Islet of Langerhans (tissue), 1 donor: Measurements from ENCODE around the gene BMPER.

Experiments used
- FAIRE-seq: peaks from one replicate; lab custom pipeline; 2011; peaks lifted over from hg19 to GRCh38; lab: Jason Lieb, UNC

The BMPER gene

DNA sequence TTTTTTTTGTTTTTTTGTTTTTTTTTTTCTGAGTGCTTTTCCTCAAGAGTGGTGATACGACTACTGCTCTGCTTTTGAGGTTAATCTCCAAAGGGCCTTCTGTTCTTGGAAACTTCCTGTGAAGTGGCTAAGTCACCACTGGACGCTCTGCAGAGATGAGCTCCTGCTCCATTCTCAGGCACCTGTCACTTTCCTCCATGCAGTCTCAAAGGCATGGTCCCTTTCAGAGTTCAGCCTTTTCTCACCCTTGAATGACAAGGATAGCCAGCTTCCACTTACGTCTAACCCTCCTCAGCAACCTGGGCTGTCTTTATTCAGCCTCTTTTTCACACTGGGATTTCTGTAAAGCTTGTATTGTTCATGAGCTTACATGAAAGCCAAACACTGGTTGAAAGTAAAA is 65.8 kb downstream of the BMPER start:
- no peak for FAIRE-seq

DNA sequence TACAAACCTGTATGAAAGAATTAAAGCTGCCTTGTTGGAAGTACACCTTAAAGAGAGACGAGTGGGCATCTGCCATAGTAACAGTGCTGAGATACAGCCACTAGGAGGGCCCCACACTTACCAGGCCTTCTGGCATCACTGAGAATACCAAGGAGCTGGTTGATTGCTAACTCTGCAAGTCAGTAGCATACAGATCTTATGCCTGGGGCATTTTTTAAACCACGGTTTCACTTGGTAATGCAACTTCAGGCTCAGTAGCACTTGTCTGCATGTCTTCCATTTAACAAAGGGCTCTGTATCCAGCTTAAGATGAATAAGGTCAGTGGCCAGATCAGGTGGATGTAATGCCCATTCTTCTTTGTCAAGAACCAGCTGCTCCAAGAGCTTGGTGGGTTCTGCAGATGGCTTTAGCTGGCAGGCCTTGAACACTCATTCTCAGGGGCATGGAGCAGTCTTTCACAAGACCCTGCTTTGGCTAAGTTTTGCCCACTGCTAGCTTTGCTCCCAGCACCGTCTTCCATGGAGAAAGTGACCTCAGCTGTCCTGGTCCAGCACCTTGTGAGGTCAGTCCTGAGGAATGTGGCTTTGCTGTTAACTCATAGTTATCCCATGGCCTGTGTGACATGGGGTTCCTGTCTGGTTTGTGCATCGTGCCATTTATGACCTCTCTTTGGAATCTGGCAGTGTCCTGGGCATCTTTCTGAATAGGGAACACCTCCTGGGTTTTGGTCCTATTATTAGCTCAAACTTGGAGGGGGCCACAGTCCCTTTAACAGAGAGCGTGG is 68.1 kb downstream of the BMPER start:
- FAIRE-seq = no peak

DNA sequence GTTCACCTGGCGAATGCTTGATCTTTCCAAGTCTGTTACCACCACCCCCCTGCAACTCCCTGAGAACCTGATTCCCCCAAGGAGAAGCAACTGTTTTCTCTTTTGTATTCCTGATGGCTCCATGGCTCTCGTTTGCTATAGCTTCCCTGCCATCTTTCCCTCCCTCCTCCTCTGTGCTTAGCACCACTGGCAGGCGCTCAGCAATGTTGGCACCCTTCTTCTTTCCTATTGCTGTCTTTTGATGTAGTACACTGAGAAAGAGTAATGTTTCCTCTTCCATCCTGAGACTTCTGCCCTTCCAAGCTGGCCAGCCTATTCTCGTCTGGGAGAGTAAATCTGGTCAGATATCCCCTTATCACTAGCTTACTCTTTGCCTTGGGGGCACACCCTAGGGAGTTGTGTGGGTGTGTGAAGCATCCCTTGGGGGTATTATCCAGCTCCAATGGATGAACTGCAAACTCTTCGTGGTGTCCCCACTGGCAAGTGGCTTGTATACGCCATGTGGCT is 74.0 kb downstream of the BMPER start:
- no peak for FAIRE-seq

DNA sequence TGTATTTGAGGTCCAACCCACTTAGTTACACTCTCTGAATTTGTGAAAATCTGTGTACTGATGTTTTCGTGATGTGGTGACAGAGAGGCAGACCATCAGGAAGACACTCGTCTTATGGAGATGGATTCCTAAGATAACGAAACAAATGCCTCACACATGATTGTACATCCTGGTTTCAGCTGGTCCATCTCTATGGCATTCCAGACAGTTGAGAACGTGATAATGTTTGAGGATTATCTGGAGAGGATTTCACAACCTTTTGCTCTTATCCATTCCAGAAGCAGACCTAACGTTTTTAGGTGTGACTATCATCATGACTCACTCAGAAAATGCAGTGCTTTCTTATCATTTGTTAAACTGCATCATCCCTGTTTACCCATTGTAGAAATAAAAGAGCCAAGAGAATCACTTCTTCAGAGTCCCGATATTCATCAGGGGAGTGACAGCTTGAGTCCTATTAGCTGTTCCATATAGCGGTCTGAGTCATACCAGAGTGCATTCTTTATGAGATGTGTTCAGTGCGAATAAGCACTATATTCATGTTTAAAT is 74.5 kb downstream of the BMPER start:
- FAIRE-seq = no peak

DNA sequence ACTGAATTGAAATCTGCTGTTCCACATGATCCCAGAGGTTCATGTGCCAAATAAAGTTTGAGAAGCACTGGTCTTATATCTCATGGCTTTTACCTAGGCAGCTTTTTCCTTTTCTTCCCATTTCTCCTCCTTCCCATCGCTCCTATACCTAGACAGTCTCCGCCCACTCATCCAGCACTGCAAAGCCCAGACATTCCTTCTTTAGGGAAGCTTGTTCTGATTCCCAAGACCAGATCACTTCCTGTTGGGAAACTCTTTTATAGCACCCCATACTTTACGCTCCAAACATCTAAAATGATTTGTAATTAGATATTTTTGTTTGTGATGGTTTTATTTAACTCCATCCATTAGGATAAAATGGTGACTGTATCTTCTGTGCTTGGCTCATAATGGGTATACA is 75.9 kb downstream of the BMPER start:
- FAIRE-seq = no peak

DNA sequence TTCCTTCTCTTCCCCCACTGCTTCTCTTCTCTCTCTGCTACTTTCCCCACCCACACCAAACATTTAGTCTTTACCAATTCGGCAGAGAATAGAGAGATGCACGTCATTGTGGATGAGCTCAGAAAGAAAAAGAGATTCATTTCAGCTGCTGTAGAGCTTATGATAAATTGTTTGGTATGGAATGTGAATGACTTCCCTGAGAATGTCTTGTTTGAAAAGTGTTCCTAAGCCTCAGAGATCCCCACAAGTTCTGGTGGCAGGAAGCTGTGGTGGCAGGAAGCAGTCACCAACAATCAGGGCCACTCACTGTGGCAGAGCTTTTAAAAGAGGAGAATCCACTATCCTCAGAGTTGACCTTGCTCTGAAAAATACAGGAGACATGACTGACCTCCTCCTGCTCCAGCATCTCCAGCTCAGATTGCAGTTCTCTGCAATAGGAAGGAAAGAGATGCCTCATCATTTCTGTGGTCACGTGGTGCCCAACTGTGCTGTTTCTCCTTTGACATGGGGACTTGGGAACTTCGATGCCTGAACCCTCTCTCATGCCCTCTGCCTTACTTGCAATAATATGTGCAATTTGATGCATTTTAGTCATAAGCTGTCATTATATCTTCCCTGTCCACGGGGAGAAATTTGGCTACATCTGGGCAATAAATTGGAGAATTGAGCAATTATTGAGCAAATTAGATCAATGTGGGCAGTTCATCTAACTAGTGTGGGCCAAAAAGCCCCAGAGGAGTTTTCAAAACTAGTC is 76.5 kb downstream of the BMPER start:
- no peak for FAIRE-seq

DNA sequence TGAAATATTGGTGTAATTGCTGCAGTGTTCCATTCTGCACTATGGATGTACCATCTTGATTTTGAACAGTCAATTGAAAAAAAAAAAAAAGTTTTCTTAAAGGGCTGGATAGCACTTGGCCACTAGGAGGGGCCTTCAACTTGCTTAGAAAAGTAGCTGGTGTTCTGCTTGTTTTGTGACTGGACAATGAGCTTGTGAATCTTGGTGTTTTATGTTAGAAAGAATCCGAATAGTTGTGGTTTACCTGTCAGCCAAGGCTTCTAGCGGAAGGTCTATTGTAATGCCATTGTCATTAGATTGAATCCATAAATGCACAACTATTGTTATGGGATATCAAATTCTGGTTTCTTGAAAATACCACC is 77.1 kb downstream of the BMPER start:
- FAIRE-seq = no peak

DNA sequence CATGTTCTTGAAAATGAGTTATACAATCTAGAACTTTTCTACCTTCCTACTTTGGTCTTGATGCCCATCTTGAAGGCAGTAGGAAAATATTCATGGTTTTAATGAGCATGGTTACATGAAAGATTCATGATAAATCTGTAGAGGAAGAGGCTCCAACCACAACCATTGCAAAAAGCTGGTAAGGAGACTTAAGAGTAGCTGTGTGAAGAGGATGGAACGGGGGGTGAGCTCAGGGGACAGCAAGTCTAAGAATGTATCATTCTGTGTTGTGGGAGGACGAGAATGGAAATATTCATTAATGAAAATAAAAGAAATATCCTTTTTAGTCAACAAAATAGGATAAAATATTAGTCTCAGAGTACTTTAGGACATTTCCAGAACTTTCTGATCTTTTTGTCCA is 81.1 kb downstream of the BMPER start:
- FAIRE-seq = no peak

DNA sequence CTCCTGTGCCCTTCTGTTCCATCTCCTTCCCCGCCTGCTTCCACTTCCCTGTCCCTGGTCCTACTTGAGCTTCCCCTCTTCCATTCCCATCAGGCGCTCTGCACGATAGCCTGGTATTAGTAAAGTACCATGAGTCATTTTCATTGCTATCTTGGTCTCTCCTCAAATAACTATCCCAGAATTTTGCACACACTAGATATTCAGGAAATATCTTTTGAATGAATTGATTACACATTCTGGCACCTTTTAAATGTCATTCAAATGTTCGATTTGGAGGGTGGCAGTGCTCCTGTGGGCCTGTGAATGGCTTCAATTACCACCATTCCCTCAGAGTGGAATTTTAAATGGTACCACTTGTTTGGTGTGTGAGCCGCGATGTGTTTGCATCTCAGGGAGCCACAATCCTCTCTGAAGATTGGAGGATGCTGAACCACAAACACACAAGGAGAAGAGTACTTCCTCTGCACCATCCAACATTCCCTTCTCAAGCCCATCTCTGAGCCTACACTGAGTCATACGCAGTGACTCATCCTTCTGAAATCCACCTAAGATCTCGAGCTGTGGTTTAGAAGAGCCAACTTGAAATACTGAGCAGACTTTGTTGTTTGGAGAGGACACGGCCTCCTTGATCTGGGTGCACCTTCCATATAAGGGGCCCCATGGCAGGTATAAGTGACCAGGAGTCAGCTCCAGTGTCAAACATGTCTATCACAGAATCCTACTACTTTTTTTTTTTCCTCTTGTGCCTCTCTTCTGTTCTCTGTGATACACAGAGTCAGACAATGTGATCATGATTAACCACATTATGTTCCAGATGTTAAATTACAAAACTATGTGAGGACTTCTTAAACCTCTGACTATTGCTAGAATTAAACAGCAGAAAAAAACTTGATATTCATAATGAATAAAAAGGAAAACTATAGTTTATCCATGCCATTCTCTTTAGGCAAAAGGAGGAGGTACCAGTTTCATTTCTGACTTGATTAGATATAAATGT is 81.9 kb downstream of the BMPER start:
- FAIRE-seq = no peak

DNA sequence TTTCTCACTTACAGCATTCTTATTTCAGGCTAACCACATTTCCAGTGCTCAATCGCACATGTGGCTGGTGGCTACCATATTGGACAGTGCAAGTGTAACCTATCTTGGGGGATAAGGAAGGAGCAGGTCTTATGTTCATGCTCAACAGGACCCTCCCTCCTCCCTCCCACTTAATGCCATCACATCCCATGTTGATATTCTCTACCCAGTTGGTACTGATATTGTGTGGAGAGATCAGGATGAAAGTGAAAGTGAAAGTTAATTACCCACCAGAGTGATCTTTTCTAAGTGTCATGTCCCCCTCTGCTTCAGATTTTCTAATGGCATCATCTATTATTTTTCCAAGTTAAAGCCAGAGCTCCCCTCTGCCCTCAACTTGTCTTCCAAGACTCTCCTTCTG is 91.6 kb downstream of the BMPER start:
- FAIRE-seq = no peak

DNA sequence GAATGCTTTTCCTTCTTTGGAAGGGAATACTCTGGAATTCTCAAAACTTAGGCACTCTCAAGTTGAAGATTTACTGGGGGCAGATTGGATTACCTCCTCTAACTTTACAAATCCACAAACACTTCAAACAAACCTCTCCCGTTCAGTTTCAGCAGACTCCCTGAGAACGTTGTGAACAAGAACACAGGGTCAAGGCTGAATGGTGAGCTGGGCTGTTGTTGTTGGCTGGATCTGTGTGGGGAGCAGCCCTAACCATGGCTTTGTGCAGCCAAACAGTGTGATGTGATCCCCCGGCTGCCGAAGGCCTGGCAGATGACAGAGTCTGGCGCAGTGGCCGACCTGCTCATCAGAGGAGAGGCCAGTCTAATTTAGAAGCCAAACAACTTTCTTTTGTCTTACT is 93.1 kb downstream of the BMPER start:
- no peak for FAIRE-seq

DNA sequence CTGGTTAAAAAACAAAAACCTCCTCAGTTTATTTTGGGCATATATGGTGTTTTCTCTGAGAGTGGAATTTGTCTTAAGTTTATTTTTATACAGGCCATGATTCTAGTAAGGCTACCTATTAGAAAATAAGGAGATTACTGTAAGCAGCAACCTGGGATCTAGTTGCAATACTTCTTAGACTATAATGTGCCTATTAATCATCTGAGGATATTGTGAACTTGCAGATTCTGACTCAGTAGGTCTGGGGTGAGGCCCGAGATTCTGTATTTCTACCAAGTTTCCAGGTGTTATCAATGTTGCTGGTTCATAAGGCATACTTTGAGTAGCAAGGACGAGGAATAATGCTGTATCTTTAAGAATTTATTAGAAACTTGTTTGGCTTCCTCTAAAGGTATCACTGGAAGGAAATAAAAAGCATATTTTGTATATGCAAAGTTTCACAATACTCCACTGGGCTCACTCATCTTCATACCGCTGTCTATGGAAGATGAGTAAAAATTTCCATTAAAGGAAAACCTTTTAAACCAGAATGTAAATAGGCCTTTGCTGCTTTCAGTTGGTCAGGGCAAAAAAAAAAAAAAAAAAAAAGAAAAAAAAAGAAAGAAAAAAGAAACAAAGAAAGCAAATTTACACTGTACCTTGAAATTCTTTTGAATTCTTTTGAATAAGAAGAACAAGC is 105.8 kb downstream of the BMPER start:
- FAIRE-seq = no peak

DNA sequence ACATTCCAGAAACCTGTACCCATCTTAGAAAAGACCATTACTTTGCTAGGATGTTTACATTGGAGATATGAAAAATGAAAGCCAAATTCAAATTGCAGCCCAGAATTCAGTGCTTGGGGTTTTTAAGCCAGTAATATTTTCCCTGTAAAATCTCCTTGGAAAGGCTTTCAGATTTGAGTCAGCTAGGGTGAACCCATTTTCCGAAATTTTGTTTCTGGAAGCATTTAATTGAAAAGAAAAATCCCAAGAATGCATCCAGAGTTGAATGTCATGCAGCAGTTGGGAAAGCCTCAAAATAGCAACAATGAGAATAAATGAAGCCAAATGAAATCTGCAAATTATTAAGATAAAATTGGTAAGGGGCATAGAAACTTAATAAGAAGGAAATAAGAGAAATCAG is 106.4 kb downstream of the BMPER start:
- FAIRE-seq = no peak

DNA sequence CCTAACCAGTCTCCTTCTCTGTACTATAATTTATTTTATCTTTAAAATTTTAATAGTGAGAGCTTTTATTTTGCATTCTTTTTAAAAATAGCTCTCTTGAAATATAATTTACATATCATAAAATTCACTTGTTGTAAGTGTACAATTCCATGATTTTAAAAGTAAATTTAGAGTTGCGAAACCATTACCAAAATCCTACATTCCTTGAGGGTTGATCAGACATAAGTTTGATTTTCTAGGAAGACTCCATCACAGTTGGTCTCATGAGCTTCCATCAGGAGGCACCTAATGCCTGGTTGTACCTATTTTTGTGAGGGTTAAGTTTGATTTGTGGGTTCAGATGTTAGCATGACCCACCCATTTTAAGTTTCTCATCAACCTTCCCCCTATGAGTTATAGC is 108.1 kb downstream of the BMPER start:
- FAIRE-seq = no peak

DNA sequence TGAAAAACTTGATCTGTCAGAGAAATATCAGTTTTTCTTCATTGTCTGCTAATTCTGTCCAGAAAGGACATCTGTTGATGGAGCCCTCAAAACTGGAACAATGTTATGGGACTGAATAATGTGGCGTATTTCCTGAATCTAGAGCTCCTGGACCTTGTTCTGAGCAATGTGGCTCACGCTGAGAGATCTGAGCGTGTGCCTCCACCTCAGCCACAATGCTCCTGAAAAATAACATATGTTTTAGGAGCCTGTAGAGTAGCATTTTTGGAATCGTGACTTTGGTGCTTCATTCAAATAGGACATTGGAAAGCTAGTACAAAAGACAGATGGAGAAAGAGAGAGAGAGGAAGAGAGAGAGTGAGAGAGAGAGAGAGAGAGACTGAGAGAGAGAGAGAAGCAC is 110.3 kb downstream of the BMPER start:
- no peak for FAIRE-seq

DNA sequence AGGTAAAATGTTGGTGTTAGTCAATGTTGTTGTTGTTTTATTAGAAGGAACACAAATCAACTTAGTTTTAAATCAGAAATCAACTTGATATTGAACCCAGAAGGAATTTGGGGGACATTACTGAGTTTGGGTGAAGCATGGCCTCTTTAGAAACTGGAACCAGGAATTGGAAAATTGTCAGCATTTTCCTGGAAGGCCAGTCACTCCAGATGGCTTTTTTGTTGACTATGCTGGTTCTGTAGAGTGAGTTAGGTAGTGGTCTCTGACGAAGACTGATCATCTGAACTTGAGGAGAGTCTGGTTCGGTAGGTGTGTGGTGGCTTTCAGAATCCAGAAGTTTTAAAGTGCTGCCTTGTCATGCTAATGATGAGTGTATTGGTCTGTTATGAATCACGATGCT is 111.5 kb downstream of the BMPER start:
- no peak for FAIRE-seq

DNA sequence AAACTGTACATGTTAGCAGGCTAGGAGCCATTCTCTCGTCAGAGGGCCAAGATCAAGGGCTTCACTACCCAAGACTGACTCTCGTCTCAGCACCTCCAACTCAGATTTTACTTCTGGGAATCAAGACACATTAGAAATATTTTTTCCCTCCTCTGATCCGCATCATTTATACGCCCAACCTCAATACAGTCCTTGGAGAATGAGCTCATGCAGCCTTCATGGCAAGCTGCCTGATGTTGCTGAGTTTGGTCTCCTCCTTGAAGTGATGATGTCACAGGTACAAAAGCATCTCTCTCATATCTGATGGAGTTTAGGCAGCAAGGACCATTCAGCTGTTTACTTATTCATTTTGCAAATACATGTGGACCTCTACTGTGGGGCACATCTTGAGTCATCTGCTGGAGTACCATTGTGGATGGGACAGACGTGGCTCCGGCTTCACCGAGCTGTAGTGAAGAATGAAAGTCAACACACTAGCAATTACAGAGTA is 114.0 kb downstream of the BMPER start:
- FAIRE-seq = no peak

DNA sequence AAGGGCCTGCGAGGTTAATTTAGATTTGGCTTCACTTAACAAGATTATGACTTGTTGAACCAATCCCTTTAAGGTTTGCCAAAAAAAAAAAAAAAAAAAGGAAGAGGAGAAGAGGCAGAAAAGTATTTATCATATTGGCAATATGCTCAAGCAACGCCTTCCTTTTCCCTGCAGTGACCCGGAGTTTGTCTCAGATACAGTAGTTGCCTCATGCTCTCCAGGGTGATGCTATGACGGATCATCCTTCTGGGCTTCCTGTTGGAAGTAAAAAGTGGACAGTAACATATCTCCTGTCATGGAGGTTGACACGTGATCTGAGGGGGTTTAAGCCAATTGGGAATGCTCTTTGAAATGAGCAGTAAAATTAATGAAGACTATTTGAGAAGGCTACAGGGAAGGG is 117.3 kb downstream of the BMPER start:
- FAIRE-seq = no peak

DNA sequence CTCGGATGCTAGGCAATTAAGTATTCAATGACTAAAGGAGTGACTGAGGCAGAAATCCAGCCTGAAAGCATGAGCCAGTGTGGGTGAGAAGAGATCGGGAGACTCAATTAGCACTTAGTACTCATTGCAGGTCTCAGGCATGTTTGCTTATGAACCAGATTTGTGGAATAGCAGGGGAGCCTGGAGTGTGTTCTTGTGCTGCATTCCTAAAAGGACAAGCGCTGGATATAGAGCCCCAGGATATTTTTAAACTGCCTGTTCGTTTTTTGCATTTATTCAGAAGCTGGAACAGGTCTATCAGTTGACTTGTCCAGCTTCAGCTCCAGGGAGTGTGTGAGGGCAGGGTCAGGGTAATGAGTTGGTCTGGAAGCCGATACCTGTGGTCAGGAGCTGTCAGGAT is 120.3 kb downstream of the BMPER start:
- FAIRE-seq = no peak

DNA sequence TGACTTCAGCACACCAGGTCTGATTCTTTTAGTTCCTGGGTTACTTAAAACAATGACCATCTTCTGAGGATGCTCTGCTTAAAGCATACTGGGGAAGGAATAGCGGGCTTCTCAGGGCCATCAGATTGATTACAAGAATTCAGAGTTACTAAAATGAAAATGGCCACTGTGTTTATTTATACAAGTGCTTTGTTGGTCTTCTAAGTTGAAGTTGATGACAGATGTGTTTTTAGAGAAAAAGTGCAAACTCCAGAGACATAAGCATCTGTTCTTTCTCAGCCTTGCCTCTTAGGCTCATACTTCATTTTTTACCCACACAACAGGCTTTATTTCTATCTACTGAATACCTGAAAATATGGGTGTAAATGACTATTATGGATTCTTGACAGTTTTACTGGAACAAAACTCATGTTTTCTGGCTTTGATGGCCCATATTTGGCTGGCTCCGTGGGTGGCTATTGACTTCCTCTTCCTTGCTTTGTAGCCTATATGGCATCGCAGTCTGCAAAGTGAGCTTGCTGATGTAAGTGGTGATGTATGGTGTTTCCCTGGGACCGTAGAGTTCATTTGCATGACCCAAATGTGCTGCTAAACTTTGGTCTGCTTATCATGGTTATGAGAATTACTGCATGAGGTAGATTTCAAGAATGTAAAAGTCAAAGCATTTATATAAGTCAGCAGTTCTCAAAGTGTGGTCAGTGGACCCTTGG is 121.3 kb downstream of the BMPER start:
- FAIRE-seq = no peak

DNA sequence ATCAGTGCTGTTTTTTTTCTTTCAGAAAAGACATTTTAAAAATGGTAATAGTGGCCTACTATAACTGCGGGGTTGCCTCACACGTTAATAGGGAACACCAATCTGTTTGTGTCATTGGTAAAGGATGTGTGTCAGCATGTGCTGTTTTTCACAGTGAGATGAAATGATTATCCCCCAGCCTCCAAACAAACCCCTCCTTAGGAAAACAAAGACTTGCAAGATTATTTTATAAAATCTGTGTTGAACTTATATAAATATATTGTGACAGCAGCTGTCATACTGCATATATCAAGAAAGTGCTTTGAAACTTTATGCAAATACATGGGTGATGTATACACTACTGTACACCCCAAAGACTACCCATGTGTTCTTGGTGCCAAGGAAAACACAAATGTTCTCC is 125.8 kb downstream of the BMPER start:
- no peak for FAIRE-seq
